ENCODE measurements around the gene FAM9A.

FAM9A gene

GRCh38 chrX:8801041-8801599 is at the start of gene FAM9A:
Gene FAM9A, minus strand, starts transcription at chrX:8801383. Its CDS starts 1,212 bp downstream, at chrX:8800171.
- no peak within 1 kb of the TSS for H3K4me3 ChIP-seq (ENCODE audit: low read depth, low read length)
- DNase-seq (ENCODE audit: low read depth), result no peak
- no peak for TF ChIP-seq CTCF (IDR thresholded peaks at IDR 0.05; ENCODE audit: low read depth, low read length, missing control alignments)

- DNase-seq (ENCODE audit: low read depth), result no peak
- TF ChIP-seq CTCF (IDR thresholded peaks at IDR 0.05; ENCODE audit: low read depth, low read length, missing control alignments), result no peak
- no peak overlapping the region for H3K4me3 ChIP-seq (ENCODE audit: low read depth, low read length)
Measured at GRCh38 chrX:8850478-8850877, 49.3 kb upstream of the FAM9A start.

DNA sequence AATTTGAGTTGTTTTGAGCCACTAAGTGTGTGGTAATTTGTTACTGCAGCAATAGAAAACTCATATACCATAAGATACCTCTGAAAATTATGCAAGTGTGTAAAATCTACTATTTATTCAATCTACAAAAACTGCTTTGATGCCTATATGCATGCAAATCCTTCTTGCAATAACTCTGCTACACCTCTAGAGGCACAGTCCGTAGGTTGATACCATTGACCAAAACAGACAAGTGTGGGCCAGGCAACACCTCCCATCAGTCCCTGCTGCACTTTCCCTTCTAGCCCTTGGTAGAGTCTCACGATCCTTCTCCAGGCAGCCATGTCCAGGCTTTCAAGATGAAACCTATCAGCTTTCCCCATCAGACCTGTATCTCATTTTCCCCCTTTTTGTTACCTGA is 48.8 kb upstream of the FAM9A start:
- DNase-seq (ENCODE audit: low read depth), result no peak
- TF ChIP-seq CTCF (IDR thresholded peaks at IDR 0.05; ENCODE audit: low read depth, low read length, missing control alignments), result peak; percentile 34
- H3K4me3 ChIP-seq (ENCODE audit: low read depth, low read length), result no peak overlapping the region

- no peak for TF ChIP-seq CTCF (IDR thresholded peaks at IDR 0.05; ENCODE audit: low read depth, low read length, missing control alignments)
- DNase-seq (ENCODE audit: low read depth), result no peak
- no peak overlapping the region for H3K4me3 ChIP-seq (ENCODE audit: low read depth, low read length)
Measured at GRCh38 chrX:8849458-8849857, 48.3 kb upstream of the FAM9A start.

DNA sequence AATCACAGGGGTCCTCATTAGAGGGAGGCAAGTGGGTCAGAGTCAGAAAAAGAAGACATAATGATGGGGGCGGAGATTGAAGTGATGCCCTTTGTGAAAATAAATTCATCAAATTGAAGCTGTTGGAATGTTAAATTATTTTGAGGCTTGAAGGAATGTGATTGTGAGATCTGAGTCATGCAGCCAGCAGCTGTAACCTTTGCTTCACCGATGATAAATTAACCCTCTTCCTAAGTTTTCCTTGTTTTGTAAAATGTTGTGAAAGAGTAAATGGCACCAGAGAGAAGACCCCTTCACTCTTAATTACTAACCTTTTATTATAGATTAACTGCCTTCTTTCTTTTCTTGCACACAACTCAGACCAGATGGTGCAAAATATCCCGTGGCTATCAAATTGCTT is 47.7 kb upstream of the FAM9A start:
- no peak overlapping the region for H3K4me3 ChIP-seq (ENCODE audit: low read depth, low read length)
- no peak for DNase-seq (ENCODE audit: low read depth)
- no peak for TF ChIP-seq CTCF (IDR thresholded peaks at IDR 0.05; ENCODE audit: low read depth, low read length, missing control alignments)

DNA sequence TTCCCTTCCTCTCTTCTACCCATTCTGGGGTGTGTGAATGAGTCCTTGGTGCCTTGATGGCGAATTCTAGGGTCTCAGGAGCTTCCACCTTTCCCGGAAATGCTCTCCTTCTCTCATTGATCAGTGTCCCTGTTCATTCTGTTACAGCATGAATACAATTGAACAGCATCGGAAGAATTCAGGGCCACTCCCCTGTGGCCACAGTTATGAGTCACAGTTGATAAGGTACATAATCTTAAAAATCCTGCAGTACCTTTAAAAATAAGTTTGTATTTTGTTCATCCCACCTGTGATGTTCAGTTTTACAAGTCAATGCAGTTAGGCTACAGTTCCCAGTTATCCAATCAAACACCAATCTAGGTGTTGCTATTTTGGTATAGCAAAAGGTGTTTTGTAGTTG is 47.3 kb upstream of the FAM9A start:
- H3K4me3 ChIP-seq (ENCODE audit: low read depth, low read length), result no peak overlapping the region
- no peak for DNase-seq (ENCODE audit: low read depth)
- TF ChIP-seq CTCF (IDR thresholded peaks at IDR 0.05; ENCODE audit: low read depth, low read length, missing control alignments), result no peak

DNA sequence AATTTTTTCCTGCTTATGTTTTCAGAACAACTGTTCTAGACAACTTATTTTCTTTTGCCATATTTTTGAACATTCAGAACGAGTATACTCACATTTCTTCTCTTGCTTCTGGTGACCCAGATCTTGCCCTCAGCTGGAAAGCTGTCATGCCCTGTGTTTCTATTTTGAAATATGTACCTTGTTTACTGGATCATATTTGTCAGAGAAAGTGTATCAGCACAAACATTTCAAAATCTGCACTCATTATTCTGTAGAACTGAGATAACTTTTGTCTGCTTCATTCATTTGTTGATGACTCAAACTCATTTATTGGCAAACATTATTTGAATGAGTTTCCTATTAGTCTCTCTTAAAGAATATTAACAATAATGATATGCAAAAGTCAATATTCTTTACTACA is 46.2 kb upstream of the FAM9A start:
- TF ChIP-seq CTCF (IDR thresholded peaks at IDR 0.05; ENCODE audit: low read depth, low read length, missing control alignments), result no peak
- no peak overlapping the region for H3K4me3 ChIP-seq (ENCODE audit: low read depth, low read length)
- DNase-seq (ENCODE audit: low read depth), result no peak
